Neutrophil (primary cell): Measurements from ENCODE around the gene TMEM45B.
"Not testable (repeated sequence)": the region's sequence is repeated elsewhere in the genome, so short reads cannot be mapped to it uniquely, and the experiment has no call there.

Experiments
- H3K27ac ChIP-seq: fragments of 200-600 bp; sonication (generic); 2 replicates; pipeline ENCODE4 v1.5.1; 2016; ENCODE audit warnings: mild to moderate bottlenecking, moderate library complexity
- H3K27me3 ChIP-seq: fragments of 200-600 bp; sonication (generic); 2 replicates; pipeline ENCODE4 v1.6.0; 2016; ENCODE audit warnings: mild to moderate bottlenecking
- H3K36me3 ChIP-seq: fragments of 200-600 bp; sonication (generic); 2 replicates; pipeline ENCODE4 v1.5.1; 2017
- H3K4me1 ChIP-seq, 2 experiments: fragments of 200-600 bp in 1 of 2; sonication (generic) in 1 of 2; 1 replicate in 1 of 2; 2 replicates in 1 of 2; pipeline versions ENCODE4 v1.5.1 to v1.6.1; 2013 to 2016; ENCODE audit warnings: low read depth in 1 of 2, low read length in 1 of 2, mild to moderate bottlenecking in 1 of 2, moderate library complexity in 1 of 2; ENCODE audit not compliant: control insufficient read depth in 1 of 2, insufficient read depth in 1 of 2
- H3K4me3 ChIP-seq, 2 experiments: fragments of 200-600 bp in 1 of 2; sonication (generic) in 1 of 2; 1 replicate in 1 of 2; 2 replicates in 1 of 2; pipeline ENCODE4 v1.5.1; 2013 to 2016; ENCODE audit warnings: low read depth in 1 of 2, low read length in 1 of 2, mild to moderate bottlenecking in 1 of 2, moderate library complexity in 1 of 2
- H3K9me3 ChIP-seq: fragments of 200-600 bp; sonication (generic); 2 replicates; pipeline ENCODE4 v1.5.1; 2016
- CTCF ChIP-seq: fragments of 200-600 bp; sonication (generic); IDR thresholded peaks from 2 replicates; pipeline ENCODE4 v1.5.1; 2016; ENCODE audit warnings: antibody characterized with exemption

Gene TMEM45B

DNA sequence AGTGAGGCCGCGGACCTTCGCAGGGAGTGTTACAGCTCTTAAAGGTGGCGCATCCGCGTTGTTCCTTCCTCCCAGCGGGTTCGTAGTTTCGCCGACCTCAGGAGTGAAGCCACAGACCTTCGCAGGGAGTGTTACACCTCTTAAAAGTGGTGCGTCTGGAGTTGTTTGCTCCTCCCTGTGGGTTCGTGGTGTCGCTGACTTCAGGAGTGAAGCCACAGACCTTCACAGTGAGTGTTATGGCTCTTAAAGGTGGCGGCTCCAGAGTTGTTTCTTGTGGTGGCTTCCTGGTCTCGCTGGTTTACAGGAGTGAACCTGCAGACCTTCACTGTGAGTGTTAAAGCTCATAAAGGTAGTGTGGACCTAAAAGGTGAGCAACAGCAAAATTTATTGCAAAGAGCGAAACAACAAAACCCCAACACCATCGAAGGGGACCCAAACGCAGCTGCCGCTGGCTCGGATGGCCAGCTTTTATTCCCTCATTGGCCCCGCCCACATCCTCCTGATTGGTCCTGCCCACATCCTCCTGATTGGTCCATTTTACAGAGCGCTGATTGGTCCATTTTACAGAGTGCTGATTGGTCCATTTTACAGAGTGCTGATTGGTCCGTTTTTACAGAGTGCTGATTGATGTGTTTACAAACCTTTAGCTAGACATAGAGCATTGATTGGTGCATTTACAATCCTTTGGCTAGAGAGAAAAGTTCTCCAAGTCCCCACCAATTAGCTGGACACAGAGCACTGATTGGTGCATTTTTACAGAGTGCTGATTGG lies 1.2 kb upstream of the TMEM45B start:
- H3K4me1 ChIP-seq = peaks cover 6 to 17% of the 10 kb centered on the region in 2 experiments
- no peak for TF ChIP-seq CTCF
- peaks cover 88% of the 10 kb centered on the region for H3K27me3 ChIP-seq
- no peaks in the 10 kb centered on the region for H3K9me3 ChIP-seq
- no peak overlapping the region for H3K4me3 ChIP-seq
- no peaks in the 10 kb centered on the region for H3K36me3 ChIP-seq
- H3K27ac ChIP-seq = no peak overlapping the region

- Histone ChIP-seq H3K9me3 (no peaks in the 10 kb centered on the region), H3K4me1 (peaks cover 6 to 17% of the 10 kb centered on the region in 2 experiments), H3K36me3 (no peaks in the 10 kb centered on the region), H3K4me3 (no peak overlapping the region), H3K27me3 (peaks cover 83% of the 10 kb centered on the region), H3K27ac (no peak overlapping the region)
- no peak for TF ChIP-seq CTCF
Measured at GRCh38 chr11:129817534-129818051, 1.9 kb downstream of the TMEM45B start.

- H3K4me3 ChIP-seq, H3K36me3 ChIP-seq, H3K27ac ChIP-seq, H3K9me3 ChIP-seq: not testable (repeated sequence)
- peaks cover 77% of the 10 kb centered on the region for H3K27me3 ChIP-seq
- peaks cover 6 to 20% of the 10 kb centered on the region in 2 experiments for H3K4me1 ChIP-seq
Measured at GRCh38 chr11:129818236-129818635, 2.6 kb downstream of the TMEM45B start.

DNA sequence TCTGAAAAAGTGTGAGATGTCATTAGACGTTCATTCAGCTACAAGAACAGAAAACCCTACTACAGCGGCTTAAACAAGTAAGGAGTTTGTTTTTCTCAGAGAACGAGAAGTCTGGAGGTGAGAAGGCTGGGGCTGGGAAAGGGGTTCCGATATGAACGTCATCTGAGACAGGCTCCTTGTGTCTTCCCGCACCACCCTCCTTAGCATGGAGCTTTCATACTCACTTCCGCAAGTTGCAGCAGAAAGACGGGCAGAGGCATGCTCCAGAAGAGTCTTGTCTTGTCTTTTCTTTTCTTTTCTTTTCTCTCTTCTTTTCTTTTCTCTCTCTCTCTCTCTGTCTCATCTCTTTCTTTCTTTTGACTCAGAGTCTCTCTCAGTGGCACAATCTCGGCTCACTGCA lies 3.6 kb downstream of the TMEM45B start:
- Histone ChIP-seq H3K27ac (no peak overlapping the region), H3K27me3 (peaks cover 67% of the 10 kb centered on the region), H3K4me3 (no peak overlapping the region), H3K4me1 (peaks cover 9 to 28% of the 10 kb centered on the region in 2 experiments), H3K9me3 (no peaks in the 10 kb centered on the region), H3K36me3 (no peaks in the 10 kb centered on the region)
- no peak for TF ChIP-seq CTCF

DNA sequence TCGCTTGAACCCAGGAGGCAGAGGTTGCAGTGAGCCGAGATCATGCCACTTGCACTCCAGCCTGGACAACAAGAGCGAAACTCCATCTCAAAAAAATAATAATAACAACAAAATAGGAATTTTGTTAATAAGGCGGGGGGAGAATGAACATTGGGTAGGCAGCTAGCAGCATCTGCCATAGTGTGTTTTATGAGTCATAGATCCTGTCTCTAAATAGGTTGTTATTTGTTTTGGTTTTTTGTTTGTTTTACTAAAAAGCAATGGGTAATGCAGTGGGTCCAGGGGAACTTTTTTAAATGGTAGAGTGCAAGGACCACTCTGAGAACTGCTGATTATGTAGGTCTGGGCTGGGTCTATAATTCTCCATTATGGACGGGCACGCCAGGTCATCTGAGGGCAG lies 4.6 kb downstream of the TMEM45B start:
- H3K27ac ChIP-seq, H3K36me3 ChIP-seq, H3K4me3 ChIP-seq, H3K9me3 ChIP-seq: not testable (repeated sequence)
- Histone ChIP-seq H3K4me1 (peaks cover 19 to 38% of the 10 kb centered on the region in 2 experiments), H3K27me3 (peaks cover 57% of the 10 kb centered on the region)

DNA sequence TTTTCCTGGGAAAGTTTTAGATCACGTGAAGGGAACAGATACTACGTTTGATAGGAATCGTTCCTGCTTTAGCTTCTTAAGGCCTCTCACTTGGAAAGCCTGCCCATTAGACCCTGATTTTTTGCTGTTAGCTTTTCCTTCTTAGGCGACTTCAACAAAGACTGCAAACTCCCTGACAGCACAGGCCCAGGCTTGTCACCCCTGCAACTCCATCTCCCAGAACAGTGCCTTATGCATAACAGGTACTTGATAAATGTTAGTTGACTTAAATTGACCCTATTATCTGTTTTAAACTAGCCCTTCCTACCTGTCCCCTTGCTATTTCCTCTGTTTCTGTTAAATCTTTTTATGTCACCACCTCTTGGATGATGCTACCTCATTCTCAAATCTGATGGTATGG lies 7.6 kb downstream of the TMEM45B start:
- H3K4me3 ChIP-seq, H3K27ac ChIP-seq, H3K9me3 ChIP-seq, H3K36me3 ChIP-seq: not testable (repeated sequence)
- Histone ChIP-seq H3K27me3 (peaks cover 26% of the 10 kb centered on the region), H3K4me1 (peaks cover 39 to 52% of the 10 kb centered on the region in 2 experiments)

GRCh38 chr11:129823799-129824198 lies 8.2 kb downstream of the TMEM45B start:
- peaks cover 21% of the 10 kb centered on the region for H3K27me3 ChIP-seq
- H3K4me3 ChIP-seq, H3K9me3 ChIP-seq, H3K27ac ChIP-seq, H3K36me3 ChIP-seq: not testable (repeated sequence)
- peaks cover 44 to 55% of the 10 kb centered on the region in 2 experiments for H3K4me1 ChIP-seq
